ENCODE results near the gene RHOBTB1. TPM values are rescaled to one million over a fixed set of nuclear protein-coding genes. Genes with fewer than 3 reads are reported as not detected.

Gene RHOBTB1
- total RNA-seq, 1 experiment from 2014 or later: 0.77 TPM

DNA sequence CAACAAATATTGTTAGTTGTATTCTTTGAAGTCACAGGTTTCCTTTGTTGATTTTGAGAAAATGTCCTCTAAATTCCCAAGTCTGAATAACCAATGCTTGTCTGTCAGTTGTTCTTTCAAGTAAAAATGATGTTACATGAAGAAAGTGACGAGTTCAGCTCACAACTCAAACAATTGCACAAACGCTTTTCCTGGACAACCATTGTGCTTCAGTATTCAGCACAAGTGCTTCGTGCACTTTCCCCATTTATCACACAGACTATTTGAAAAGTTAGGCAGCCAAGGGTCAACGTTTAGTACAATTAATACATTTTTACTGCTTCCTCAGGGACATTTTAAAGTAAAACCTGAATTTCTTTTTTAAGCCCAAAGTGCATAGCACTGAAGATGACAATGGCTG is 121.2 kb downstream of the RHOBTB1 start:
- TF ChIP-seq TCF7L2 (IDR thresholded peaks at IDR 0.05; ENCODE audit: low read depth, low read length): no peak
- TF ChIP-seq, protein P1, sequence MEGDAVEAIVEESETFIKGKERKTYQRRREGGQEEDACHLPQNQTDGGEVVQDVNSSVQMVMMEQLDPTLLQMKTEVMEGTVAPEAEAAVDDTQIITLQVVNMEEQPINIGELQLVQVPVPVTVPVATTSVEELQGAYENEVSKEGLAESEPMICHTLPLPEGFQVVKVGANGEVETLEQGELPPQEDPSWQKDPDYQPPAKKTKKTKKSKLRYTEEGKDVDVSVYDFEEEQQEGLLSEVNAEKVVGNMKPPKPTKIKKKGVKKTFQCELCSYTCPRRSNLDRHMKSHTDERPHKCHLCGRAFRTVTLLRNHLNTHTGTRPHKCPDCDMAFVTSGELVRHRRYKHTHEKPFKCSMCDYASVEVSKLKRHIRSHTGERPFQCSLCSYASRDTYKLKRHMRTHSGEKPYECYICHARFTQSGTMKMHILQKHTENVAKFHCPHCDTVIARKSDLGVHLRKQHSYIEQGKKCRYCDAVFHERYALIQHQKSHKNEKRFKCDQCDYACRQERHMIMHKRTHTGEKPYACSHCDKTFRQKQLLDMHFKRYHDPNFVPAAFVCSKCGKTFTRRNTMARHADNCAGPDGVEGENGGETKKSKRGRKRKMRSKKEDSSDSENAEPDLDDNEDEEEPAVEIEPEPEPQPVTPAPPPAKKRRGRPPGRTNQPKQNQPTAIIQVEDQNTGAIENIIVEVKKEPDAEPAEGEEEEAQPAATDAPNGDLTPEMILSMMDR (IDR thresholded peaks at IDR 0.05): no peak
- no peak for TF ChIP-seq SIN3A (IDR thresholded peaks at IDR 0.05; ENCODE audit: borderline replicate concordance, insufficient read depth, low read depth, low read length)
- no peak for TF ChIP-seq POLR2AphosphoS5 (IDR thresholded peaks at IDR 0.05; ENCODE audit: low read depth, low read length)
- TF ChIP-seq, protein P2, sequence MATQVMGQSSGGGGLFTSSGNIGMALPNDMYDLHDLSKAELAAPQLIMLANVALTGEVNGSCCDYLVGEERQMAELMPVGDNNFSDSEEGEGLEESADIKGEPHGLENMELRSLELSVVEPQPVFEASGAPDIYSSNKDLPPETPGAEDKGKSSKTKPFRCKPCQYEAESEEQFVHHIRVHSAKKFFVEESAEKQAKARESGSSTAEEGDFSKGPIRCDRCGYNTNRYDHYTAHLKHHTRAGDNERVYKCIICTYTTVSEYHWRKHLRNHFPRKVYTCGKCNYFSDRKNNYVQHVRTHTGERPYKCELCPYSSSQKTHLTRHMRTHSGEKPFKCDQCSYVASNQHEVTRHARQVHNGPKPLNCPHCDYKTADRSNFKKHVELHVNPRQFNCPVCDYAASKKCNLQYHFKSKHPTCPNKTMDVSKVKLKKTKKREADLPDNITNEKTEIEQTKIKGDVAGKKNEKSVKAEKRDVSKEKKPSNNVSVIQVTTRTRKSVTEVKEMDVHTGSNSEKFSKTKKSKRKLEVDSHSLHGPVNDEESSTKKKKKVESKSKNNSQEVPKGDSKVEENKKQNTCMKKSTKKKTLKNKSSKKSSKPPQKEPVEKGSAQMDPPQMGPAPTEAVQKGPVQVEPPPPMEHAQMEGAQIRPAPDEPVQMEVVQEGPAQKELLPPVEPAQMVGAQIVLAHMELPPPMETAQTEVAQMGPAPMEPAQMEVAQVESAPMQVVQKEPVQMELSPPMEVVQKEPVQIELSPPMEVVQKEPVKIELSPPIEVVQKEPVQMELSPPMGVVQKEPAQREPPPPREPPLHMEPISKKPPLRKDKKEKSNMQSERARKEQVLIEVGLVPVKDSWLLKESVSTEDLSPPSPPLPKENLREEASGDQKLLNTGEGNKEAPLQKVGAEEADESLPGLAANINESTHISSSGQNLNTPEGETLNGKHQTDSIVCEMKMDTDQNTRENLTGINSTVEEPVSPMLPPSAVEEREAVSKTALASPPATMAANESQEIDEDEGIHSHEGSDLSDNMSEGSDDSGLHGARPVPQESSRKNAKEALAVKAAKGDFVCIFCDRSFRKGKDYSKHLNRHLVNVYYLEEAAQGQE (IDR thresholded peaks at IDR 0.05; ENCODE audit: insufficient read depth in 1 of 2, low read depth in 2 of 2, low read length in 1 of 2): no peak
- CTCF ChIA-PET: no interaction called here
- Histone ChIP-seq H3K4me3 (ENCODE audit: low read depth in 2 of 2, low read length in 2 of 2) (no peak overlapping the region), H3K27me3 (ENCODE audit: control insufficient read depth, insufficient read depth, low read length) (no peaks in the 10 kb centered on the region), H3K27ac (ENCODE audit: low read length) (no peak overlapping the region), H3K36me3 (ENCODE audit: control insufficient read depth, insufficient read depth, low read length) (no peaks in the 10 kb centered on the region), H3K4me1 (ENCODE audit: control insufficient read depth, insufficient read depth, low read length) (no peaks in the 10 kb centered on the region), H3K9me3 (ENCODE audit: control insufficient read depth, insufficient read depth, low read depth, low read length) (no peaks in the 10 kb centered on the region)
- POLR2A ChIA-PET: no interaction called here
- ATAC-seq: no peak
- in situ Hi-C loops (cut with HindIII; ENCODE audit: low pct_unique_long_range_greater_than_20kb, low sequenced_read_pairs) (no loop called here), intact Hi-C loops (cut with micrococcal nuclease; ENCODE audit: unreplicated experiment) (no loop called here)
- no TSS peak for BruUV-seq (replicated peaks)
- DNase-seq (ENCODE audit: low read depth, low spot score): no peak

DNA sequence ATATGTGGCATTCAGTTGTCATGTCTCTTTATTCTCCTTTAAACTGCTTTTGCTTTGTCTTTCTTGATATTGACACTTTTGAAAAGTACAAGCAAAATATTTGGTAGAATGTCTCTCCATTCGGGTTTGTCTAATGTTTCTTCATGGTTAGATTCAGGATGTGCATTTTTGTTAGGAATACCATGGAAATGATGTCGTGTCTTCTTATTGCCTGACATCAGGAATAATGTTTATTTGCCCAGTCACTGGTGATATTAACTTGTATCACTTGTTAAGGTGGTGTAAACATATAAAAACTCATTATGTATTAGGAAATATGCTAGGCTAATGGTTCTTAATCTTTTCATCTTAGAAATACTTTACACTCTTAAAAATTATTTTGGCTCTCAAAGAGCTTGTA is 122.3 kb downstream of the RHOBTB1 start:
- no peak overlapping the region for H3K4me3 ChIP-seq (ENCODE audit: low read depth in 2 of 2, low read length in 2 of 2)
- H3K27ac ChIP-seq (ENCODE audit: low read length): no peak overlapping the region
- ChIA-PET POLR2A (no interaction called here), CTCF (no interaction called here)
- no peaks in the 10 kb centered on the region for H3K36me3 ChIP-seq (ENCODE audit: control insufficient read depth, insufficient read depth, low read length)
- BruUV-seq (replicated peaks): no TSS peak
- no peaks in the 10 kb centered on the region for H3K9me3 ChIP-seq (ENCODE audit: control insufficient read depth, insufficient read depth, low read depth, low read length)
- intact Hi-C loops (cut with micrococcal nuclease; ENCODE audit: unreplicated experiment): no loop called here
- DNase-seq (ENCODE audit: low read depth, low spot score): no peak
- in situ Hi-C loops (cut with HindIII; ENCODE audit: low pct_unique_long_range_greater_than_20kb, low sequenced_read_pairs): no loop called here
- peaks cover 3% of the 10 kb centered on the region; the same call in 1 of the 2 replicates for H3K4me1 ChIP-seq (ENCODE audit: control insufficient read depth, insufficient read depth, low read length)
- no peaks in the 10 kb centered on the region for H3K27me3 ChIP-seq (ENCODE audit: control insufficient read depth, insufficient read depth, low read length)
- no peak for ATAC-seq
- TF ChIP-seq POLR2AphosphoS5 (IDR thresholded peaks at IDR 0.05; ENCODE audit: low read depth, low read length) (no peak), TCF7L2 (IDR thresholded peaks at IDR 0.05; ENCODE audit: low read depth, low read length) (no peak), SIN3A (IDR thresholded peaks at IDR 0.05; ENCODE audit: borderline replicate concordance, insufficient read depth, low read depth, low read length) (no peak)
- TF ChIP-seq, protein P1 (IDR thresholded peaks at IDR 0.05): no peak
- TF ChIP-seq, protein P2 (IDR thresholded peaks at IDR 0.05; ENCODE audit: insufficient read depth in 1 of 2, low read depth in 2 of 2, low read length in 1 of 2): no peak

All from Panc1 (cell line).